ENCODE data around the gene CNTN6.

DNA sequence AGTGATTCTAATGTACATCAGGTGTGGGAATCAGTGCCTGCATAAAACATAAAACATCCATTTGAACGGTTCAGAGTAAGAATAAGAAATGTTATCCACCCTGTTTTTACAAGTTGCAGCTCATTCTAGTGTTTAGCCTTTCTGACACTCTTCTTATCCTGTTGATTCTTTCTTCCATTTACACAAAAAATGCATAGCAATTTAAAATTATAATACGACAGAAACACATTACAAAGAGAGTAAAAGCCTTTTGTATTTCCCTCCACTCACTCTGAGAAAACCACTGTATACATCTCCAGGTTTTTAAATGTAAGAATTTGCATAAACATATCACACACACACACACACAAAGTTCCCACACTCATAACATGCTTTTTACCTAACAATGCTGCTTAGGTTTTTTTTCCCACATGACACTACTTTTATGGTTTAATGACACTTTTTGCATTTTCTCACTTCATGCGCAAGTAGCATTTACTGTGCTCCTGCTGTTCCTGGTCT is 199.8 kb downstream of the CNTN6 start:
- TF ChIP-seq, protein P1, sequence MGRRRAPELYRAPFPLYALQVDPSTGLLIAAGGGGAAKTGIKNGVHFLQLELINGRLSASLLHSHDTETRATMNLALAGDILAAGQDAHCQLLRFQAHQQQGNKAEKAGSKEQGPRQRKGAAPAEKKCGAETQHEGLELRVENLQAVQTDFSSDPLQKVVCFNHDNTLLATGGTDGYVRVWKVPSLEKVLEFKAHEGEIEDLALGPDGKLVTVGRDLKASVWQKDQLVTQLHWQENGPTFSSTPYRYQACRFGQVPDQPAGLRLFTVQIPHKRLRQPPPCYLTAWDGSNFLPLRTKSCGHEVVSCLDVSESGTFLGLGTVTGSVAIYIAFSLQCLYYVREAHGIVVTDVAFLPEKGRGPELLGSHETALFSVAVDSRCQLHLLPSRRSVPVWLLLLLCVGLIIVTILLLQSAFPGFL (CRISPR knock-in tag; IDR thresholded peaks at IDR 0.05; ENCODE audit: borderline replicate concordance) = no peak
- TF ChIP-seq, protein P2, sequence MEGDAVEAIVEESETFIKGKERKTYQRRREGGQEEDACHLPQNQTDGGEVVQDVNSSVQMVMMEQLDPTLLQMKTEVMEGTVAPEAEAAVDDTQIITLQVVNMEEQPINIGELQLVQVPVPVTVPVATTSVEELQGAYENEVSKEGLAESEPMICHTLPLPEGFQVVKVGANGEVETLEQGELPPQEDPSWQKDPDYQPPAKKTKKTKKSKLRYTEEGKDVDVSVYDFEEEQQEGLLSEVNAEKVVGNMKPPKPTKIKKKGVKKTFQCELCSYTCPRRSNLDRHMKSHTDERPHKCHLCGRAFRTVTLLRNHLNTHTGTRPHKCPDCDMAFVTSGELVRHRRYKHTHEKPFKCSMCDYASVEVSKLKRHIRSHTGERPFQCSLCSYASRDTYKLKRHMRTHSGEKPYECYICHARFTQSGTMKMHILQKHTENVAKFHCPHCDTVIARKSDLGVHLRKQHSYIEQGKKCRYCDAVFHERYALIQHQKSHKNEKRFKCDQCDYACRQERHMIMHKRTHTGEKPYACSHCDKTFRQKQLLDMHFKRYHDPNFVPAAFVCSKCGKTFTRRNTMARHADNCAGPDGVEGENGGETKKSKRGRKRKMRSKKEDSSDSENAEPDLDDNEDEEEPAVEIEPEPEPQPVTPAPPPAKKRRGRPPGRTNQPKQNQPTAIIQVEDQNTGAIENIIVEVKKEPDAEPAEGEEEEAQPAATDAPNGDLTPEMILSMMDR (IDR thresholded peaks at IDR 0.05) = no peak
- TF ChIP-seq, protein P3, sequence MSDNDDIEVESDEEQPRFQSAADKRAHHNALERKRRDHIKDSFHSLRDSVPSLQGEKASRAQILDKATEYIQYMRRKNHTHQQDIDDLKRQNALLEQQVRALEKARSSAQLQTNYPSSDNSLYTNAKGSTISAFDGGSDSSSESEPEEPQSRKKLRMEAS (CRISPR knock-in tag; IDR thresholded peaks at IDR 0.05) = no peak
- TF ChIP-seq SP1 (CRISPR knock-in tag; conservative IDR thresholded peaks at IDR 0.05) (no peak), ZBTB21 (CRISPR knock-in tag; IDR thresholded peaks at IDR 0.05; ENCODE audit: borderline replicate concordance) (no peak), ZNF671 (CRISPR knock-in tag; IDR thresholded peaks at IDR 0.05) (no peak), ESRRA (CRISPR knock-in tag; IDR thresholded peaks at IDR 0.05; ENCODE audit: borderline replicate concordance) (no peak), CREB1 (CRISPR knock-in tag; IDR thresholded peaks at IDR 0.05) (no peak)
- TF ChIP-seq, protein P4, sequence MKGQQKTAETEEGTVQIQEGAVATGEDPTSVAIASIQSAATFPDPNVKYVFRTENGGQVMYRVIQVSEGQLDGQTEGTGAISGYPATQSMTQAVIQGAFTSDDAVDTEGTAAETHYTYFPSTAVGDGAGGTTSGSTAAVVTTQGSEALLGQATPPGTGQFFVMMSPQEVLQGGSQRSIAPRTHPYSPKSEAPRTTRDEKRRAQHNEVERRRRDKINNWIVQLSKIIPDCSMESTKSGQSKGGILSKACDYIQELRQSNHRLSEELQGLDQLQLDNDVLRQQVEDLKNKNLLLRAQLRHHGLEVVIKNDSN (CRISPR knock-in tag; IDR thresholded peaks at IDR 0.05) = no peak
- TF ChIP-seq, protein P5, sequence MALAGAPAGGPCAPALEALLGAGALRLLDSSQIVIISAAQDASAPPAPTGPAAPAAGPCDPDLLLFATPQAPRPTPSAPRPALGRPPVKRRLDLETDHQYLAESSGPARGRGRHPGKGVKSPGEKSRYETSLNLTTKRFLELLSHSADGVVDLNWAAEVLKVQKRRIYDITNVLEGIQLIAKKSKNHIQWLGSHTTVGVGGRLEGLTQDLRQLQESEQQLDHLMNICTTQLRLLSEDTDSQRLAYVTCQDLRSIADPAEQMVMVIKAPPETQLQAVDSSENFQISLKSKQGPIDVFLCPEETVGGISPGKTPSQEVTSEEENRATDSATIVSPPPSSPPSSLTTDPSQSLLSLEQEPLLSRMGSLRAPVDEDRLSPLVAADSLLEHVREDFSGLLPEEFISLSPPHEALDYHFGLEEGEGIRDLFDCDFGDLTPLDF (CRISPR knock-in tag; IDR thresholded peaks at IDR 0.05) = no peak
